HepG2 (cell line): ENCODE data around the gene MAGED2. TPM values are rescaled to one million over a fixed set of nuclear protein-coding genes. Genes with fewer than 3 reads are reported as not detected.
A peak's percentile ranks its signal among the peaks of the same experiment; 100 is the strongest.

Experiments
- ATAC-seq: fragments of 200-7000 bp; cut with Tn5 transposase; 3 replicates; pipeline ENCODE4 v1.9.1; 2020; ENCODE audit warnings: mild to moderate bottlenecking, moderate library complexity
- BruUV-seq: library from RNA; stranded (reverse); fragments of 400-500 nt; replicated peaks from 2 replicates; lab custom pipeline; 2021; lab: Mats Ljungman, UMichigan
- CTCF ChIA-PET: fragments of 300-600 bp; formaldehyde crosslinking; extraction: SDS; loops from one replicate; lab custom pipeline; 2021; ENCODE audit warnings: low total read pairs, inconsistent platforms, low intra/inter-chr PET ratio; lab: Yijun Ruan, JAX
- POLR2A ChIA-PET: fragments of 350-600 bp; sonication (Branson Sonifier 250); formaldehyde crosslinking; loops from one replicate; lab custom pipeline; 2020; ENCODE audit warnings: antibody characterized with exemption, inconsistent platforms; lab: Yijun Ruan, JAX
- DNase-seq: peaks from one replicate; pipeline ENCODE4 v3.0.0-alpha.2; 2015; ENCODE audit warnings: low spot score
- FAIRE-seq: peaks from 3 replicates; lab custom pipeline; 2011; peaks lifted over from hg19 to GRCh38; lab: Jason Lieb, UNC
- H2AFZ ChIP-seq: one replicate; pipeline ENCODE4 v1.6.1; 2011; ENCODE audit warnings: low read length, inconsistent platforms
- H3K27ac ChIP-seq: fragments of 300-600 bp; 3 replicates; pipeline ENCODE4 v1.8.0; 2011; ENCODE audit warnings: mixed run types, mild to moderate bottlenecking, mixed read lengths, low read length, inconsistent platforms; ENCODE audit not compliant: insufficient read depth; ENCODE audit errors: extremely low read length
- H3K27me3 ChIP-seq, 2 experiments: fragments of 200-600 bp in 1 of 2; 2 replicates in 1 of 2; 3 replicates in 1 of 2; pipeline versions ENCODE4 v1.6.0 to v1.8.0; 2011; ENCODE audit warnings: low read length in 2 of 2, mild to moderate bottlenecking in 2 of 2, moderate library complexity in 2 of 2, inconsistent platforms in 1 of 2; ENCODE audit not compliant: insufficient read depth in 2 of 2, control insufficient read depth in 1 of 2
- H3K36me3 ChIP-seq, 2 experiments: fragments of 200-600 bp in 1 of 2; replicated peaks in 1 of 2; 2 replicates in 1 of 2; 3 replicates in 1 of 2; pipeline versions ENCODE4 v1.5.1 to v1.8.0; 2011; ENCODE audit warnings: low read length in 2 of 2, inconsistent platforms in 1 of 2; ENCODE audit not compliant: insufficient read depth in 2 of 2, control insufficient read depth in 1 of 2
- H3K4me1 ChIP-seq: 2 replicates; pipeline ENCODE4 v1.5.1; 2012; ENCODE audit warnings: low read length, inconsistent platforms; ENCODE audit not compliant: insufficient read depth
- H3K4me2 ChIP-seq: 2 replicates; pipeline ENCODE4 v1.6.0; 2011; ENCODE audit warnings: low read depth, low read length, inconsistent platforms
- H3K4me3 ChIP-seq, 3 experiments: fragments of 200-600 bp in 1 of 3; sonication (generic), shearing (Covaris generic) in 1 of 3; replicated peaks in 1 of 3; 2 replicates each; pipeline ENCODE4 v1.5.1; 2011 to 2016; ENCODE audit warnings: low read length in 3 of 3, inconsistent platforms in 2 of 3, low read depth in 2 of 3, mild to moderate bottlenecking in 2 of 3, control low read depth in 1 of 3, mixed read lengths in 1 of 3; ENCODE audit not compliant: insufficient read depth in 1 of 3
- H3K79me2 ChIP-seq: one replicate; pipeline ENCODE4 v1.6.1; 2011; ENCODE audit warnings: low read length, inconsistent platforms; ENCODE audit not compliant: insufficient read depth
- H3K9ac ChIP-seq: 2 replicates; pipeline ENCODE4 v1.6.0; 2011; ENCODE audit warnings: mild to moderate bottlenecking, low read depth, low read length, inconsistent platforms; ENCODE audit not compliant: insufficient read depth
- H3K9me3 ChIP-seq: 2 replicates; pipeline ENCODE4 v1.5.1; 2012; ENCODE audit warnings: mild to moderate bottlenecking, low read length
- H4K20me1 ChIP-seq: 2 replicates; pipeline ENCODE4 v1.6.0; 2011; ENCODE audit warnings: inconsistent platforms, mild to moderate bottlenecking, low read length, moderate library complexity; ENCODE audit not compliant: insufficient read depth
- ELF4 ChIP-seq: sonication (generic); formaldehyde crosslinking; IDR thresholded peaks from 2 replicates; pipeline ENCODE4 v1.5.0; 2020; ENCODE audit warnings: missing genetic modification reagents, mild to moderate bottlenecking, moderate library complexity, borderline replicate concordance
- GABPA ChIP-seq, 2 experiments: IDR thresholded peaks; 2 replicates each; pipeline ENCODE4 v1.6.1; 2011 to 2016; ENCODE audit warnings: low read depth in 2 of 2, low read length in 1 of 2, missing biosample characterization in 1 of 2, missing genetic modification characterization in 1 of 2
- GLMP ChIP-seq: sonication (generic); formaldehyde crosslinking; IDR thresholded peaks from 2 replicates; pipeline ENCODE4 v1.9.0; 2021; ENCODE audit warnings: missing genetic modification reagents, mild to moderate bottlenecking, borderline replicate concordance
- SIN3A ChIP-seq: IDR thresholded peaks from 2 replicates; pipeline ENCODE4 v1.6.1; 2011; ENCODE audit warnings: low read depth, mild to moderate bottlenecking, control low read depth, low read length, borderline replicate concordance
- SIN3B ChIP-seq: fragments of 150-350 bp; IDR thresholded peaks from 2 replicates; pipeline ENCODE4 v1.6.1; 2014; ENCODE audit warnings: low read length
- SOX5 ChIP-seq: IDR thresholded peaks from 2 replicates; pipeline ENCODE4 v1.6.1; 2016; ENCODE audit warnings: borderline replicate concordance
- SP4 ChIP-seq: sonication (generic); formaldehyde crosslinking; IDR thresholded peaks from 2 replicates; pipeline ENCODE4 v1.8.1; 2023; ENCODE audit warnings: mild to moderate bottlenecking, missing genetic modification reagents
- YEATS2 ChIP-seq: sonication (generic); formaldehyde crosslinking; IDR thresholded peaks from 2 replicates; pipeline ENCODE4 v1.4.0; 2020; ENCODE audit warnings: missing genetic modification reagents, borderline replicate concordance
- ZNF281 ChIP-seq: sonication (generic); formaldehyde crosslinking; IDR thresholded peaks from 2 replicates; pipeline ENCODE4 v1.4.0; 2020; ENCODE audit warnings: missing genetic modification reagents, borderline replicate concordance
- ZNF672 ChIP-seq: sonication (generic); formaldehyde crosslinking; IDR thresholded peaks from 2 replicates; pipeline ENCODE4 v1.8.1; 2022; ENCODE audit warnings: missing genetic modification reagents
- ZNF7 ChIP-seq: IDR thresholded peaks from 2 replicates; pipeline ENCODE4 v1.6.1; 2016; ENCODE audit warnings: missing biosample characterization, missing genetic modification reagents
- ZNF788 ChIP-seq: sonication (generic); formaldehyde crosslinking; IDR thresholded peaks from 2 replicates; pipeline ENCODE4 v1.5.0; 2020; ENCODE audit warnings: mild to moderate bottlenecking, missing genetic modification reagents, borderline replicate concordance
- WGBS: methylation state at CpG from one replicate; pipeline ENCODE4 v1.1.6; 2017; ENCODE audit warnings: low lambda C conversion rate; 5-methylcytosine and 5-hydroxymethylcytosine counted together
- in situ Hi-C: cut with HindIII; loops from 2 replicates; pipeline ENCODE4 v1.10.0; 2017; ENCODE audit warnings: low pct_unique_long_range_greater_than_20kb; ENCODE audit not compliant: extremely low pct_ligation_motif_present
- intact Hi-C: fragments of 100-400 bp; cut with micrococcal nuclease; formaldehyde crosslinking; loops from one replicate; pipeline ENCODE4 v1.10.0; 2022; ENCODE audit not compliant: unreplicated experiment
- polyA plus RNA-seq, 8 experiments: library from polyadenylated mRNA; depleted of rRNA in 3 of 8; stranded (reverse) in 7 of 8; unstranded in 1 of 8; fragments of >200 nt; fragmentation: Illumina TruSeq in 4 of 8; extraction: Trizol in 4 of 8; gene quantifications; 2 replicates each; pipeline versions ENCODE4 v1.2.1 to v1.2.3, GENCODE V29; 2011 to 2016; ENCODE audit warnings: low read depth in 4 of 8, missing spikeins in 1 of 8, mixed read lengths in 1 of 8; ENCODE audit not compliant: insufficient read depth in 1 of 8
- total RNA-seq, 5 experiments: library from RNA; depleted of rRNA; stranded (reverse); fragments of >200 nt; fragmentation: Illumina TruSeq; extraction: Trizol; gene quantifications; 2 replicates each; pipeline ENCODE4 v1.2.3, GENCODE V29; 2016; ENCODE audit warnings: low read depth in 1 of 5

MAGED2 gene
- total and polyA plus RNA-seq, 2 of the 13 experiments (the other 11 are each of a cell fraction or from before 2014, with no cell fraction given), result 142 to 153 TPM

DNA sequence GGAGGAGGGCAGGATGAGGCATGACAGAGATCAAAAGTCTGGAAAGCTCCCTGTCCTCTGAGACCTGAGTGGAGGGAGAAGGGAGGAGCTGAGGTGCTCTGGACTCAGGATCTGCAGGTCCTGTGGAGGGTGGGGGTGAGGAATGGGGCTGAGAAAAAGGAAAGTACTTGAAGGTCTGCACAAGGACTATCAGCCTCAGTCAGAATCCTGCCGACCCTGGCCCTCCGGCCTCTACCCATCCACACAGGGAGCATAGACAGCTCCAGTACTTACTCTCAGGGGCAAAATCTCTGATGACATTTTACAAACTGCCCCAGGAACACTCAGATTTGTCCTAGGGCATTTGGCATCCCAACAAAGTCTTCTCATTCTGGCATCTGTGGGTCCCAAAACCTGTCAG is 8.5 kb upstream of the MAGED2 start:
- Histone ChIP-seq H3K4me3 (no peak overlapping the region), H3K4me1 (peaks cover 5% of the 10 kb centered on the region; the same call in 1 of the 2 replicates), H3K9me3 (no peaks in the 10 kb centered on the region), H3K4me2 (no peak overlapping the region), H3K27ac (no peak overlapping the region), H3K27me3 (no peaks in the 10 kb centered on the region), H3K36me3 (no peaks in the 10 kb centered on the region), H3K9ac (no peak overlapping the region), H2AFZ (no peak overlapping the region), H4K20me1 (no peaks in the 10 kb centered on the region), H3K79me2 (no peaks in the 10 kb centered on the region)
- TF ChIP-seq ZNF672 (no peak), ELF4 (no peak), SIN3B (no peak)
- FAIRE-seq (no peak), ATAC-seq (no peak), DNase-seq (no peak)
- BruUV-seq, result no TSS peak
- intact Hi-C loops (no loop called here), in situ Hi-C loops (no loop called here)
- WGBS, result no CpG with 5 or more reads among the region's 2 CpGs
- ChIA-PET POLR2A (no interaction called here), CTCF (no interaction called here)

- in situ Hi-C loops, result no loop called here
- H3K4me2 ChIP-seq, result peak overlapping the region; percentile 78
- ATAC-seq, result peak; percentile 64
- POLR2A ChIA-PET, result interaction anchor here (1.0 to 2.0 kb wide), 3 partner anchors 11 to 192 kb away, joined by 3 to 13 read pairs (median 4); partner anchors contain the start of gene APEX2
- peak overlapping the region; percentile 27 for H2AFZ ChIP-seq
- H3K9ac ChIP-seq, result peak overlapping the region; percentile 43
- peak overlapping the region; percentile 64 to 85 (median 67) for H3K4me3 ChIP-seq
- CTCF ChIA-PET, result no interaction called here
- H3K27me3 ChIP-seq, result no peaks in the 10 kb centered on the region; a peak in 1 of 5 replicates
- peaks cover 3 to 22% of the 10 kb centered on the region in 2 experiments; a peak in 4 of 5 replicates for H3K36me3 ChIP-seq
- no peaks in the 10 kb centered on the region for H4K20me1 ChIP-seq
- H3K9me3 ChIP-seq, result no peaks in the 10 kb centered on the region
- peaks cover 20% of the 10 kb centered on the region for H3K4me1 ChIP-seq
- peak; percentile 2 for DNase-seq
- peak overlapping the region; percentile 54 for H3K27ac ChIP-seq
- under 1% methylated on average over 11 of the region's 23 CpGs for WGBS
- intact Hi-C loops, result no loop called here
- no TSS peak for BruUV-seq
- H3K79me2 ChIP-seq, result peaks cover 24% of the 10 kb centered on the region
- no peak for FAIRE-seq
- TF ChIP-seq ZNF281 (CRISPR knock-in tag) (peak; percentile 83; the same call in 1 of the 2 replicates), GABPA (IDR thresholded peaks at IDR 0.05; ENCODE audit: low read depth, low read length) (peak; percentile 68), GABPA (CRISPR knock-in tag; IDR thresholded peaks at IDR 0.05; ENCODE audit: low read depth) (peak; percentile 87), ZNF7 (CRISPR knock-in tag) (no peak), ZNF788 (peak; percentile 11; the same call in 1 of the 2 replicates), GLMP (CRISPR knock-in tag) (no peak), SOX5 (CRISPR knock-in tag) (no peak), SIN3A (peak; percentile 49; the same call in 1 of the 2 replicates), YEATS2 (0 out of 2 replicates have a peak, but pooled peaks have one; percentile 9), SP4 (CRISPR knock-in tag) (peak; percentile 58)
These were observed 612 bp downstream of the MAGED2 start for GRCh38 chrX:54808109-54808604.
